ENCODE measurements around the gene RGS6. TPM values are rescaled to one million over a fixed set of nuclear protein-coding genes. Genes with fewer than 3 reads are reported as not detected.

The RGS6 gene
- total and polyA plus RNA-seq, 2 experiments from 2014 or later: 0.86 to 0.95 TPM

DNA sequence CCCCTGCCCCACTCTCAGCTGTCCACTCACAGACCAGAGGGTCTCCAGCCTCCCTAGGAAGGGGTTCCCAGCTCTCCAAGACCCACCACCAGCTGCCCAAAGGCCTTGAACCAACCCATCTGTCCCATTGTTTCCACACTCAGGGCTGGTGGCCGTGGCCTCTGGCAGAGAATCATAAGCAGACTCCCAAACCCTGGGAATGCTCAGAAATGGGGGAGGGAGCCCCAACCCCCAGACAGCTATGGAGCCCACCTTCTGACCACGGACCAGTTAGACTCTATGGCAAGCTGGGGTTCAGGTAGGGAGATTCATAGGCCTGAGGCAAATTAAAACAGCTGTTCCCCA is 681.7 kb downstream of the RGS6 start:
- Histone ChIP-seq H3K36me3 (no peaks in the 10 kb centered on the region), H3K27ac (peak overlapping the region; percentile 85), H3K9me3 (ENCODE audit: low read depth) (no peaks in the 10 kb centered on the region), H3K27me3 (no peaks in the 10 kb centered on the region), H3K4me1 (ENCODE audit: low read depth) (peaks cover 40% of the 10 kb centered on the region), H3K4me3 (no peak overlapping the region)
- TF ChIP-seq, protein P1, sequence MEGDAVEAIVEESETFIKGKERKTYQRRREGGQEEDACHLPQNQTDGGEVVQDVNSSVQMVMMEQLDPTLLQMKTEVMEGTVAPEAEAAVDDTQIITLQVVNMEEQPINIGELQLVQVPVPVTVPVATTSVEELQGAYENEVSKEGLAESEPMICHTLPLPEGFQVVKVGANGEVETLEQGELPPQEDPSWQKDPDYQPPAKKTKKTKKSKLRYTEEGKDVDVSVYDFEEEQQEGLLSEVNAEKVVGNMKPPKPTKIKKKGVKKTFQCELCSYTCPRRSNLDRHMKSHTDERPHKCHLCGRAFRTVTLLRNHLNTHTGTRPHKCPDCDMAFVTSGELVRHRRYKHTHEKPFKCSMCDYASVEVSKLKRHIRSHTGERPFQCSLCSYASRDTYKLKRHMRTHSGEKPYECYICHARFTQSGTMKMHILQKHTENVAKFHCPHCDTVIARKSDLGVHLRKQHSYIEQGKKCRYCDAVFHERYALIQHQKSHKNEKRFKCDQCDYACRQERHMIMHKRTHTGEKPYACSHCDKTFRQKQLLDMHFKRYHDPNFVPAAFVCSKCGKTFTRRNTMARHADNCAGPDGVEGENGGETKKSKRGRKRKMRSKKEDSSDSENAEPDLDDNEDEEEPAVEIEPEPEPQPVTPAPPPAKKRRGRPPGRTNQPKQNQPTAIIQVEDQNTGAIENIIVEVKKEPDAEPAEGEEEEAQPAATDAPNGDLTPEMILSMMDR (IDR thresholded peaks at IDR 0.05; ENCODE audit: low read depth, low read length): no peak
- DNase-seq (ENCODE audit: low read depth in 1 of 2, low spot score in 1 of 2): no peak

DNA sequence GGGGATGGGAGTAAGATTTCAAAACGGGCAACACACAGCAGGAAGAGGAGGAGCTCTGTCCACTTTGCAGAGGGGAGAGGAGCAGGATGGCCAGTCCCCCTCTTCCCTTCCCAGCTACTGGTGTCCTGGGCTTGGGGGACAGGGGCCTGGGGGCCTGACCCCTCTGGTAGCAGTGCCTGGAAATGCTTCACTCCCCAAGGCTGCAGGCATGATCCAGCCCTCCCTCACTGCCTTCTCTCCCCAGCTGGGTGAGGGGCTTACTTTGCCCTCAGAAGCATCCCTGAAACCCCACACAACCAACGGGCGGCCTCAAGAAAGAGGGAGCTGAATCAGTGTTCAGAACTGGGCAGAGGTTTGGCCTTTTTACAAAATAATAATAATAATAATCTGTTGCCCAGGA is 682.1 kb downstream of the RGS6 start:
- H3K27ac ChIP-seq: peak overlapping the region; percentile 49
- TF ChIP-seq, protein P1 (IDR thresholded peaks at IDR 0.05; ENCODE audit: low read depth, low read length): no peak
- no peak for DNase-seq (ENCODE audit: low read depth in 1 of 2, low spot score in 1 of 2)
- H3K27me3 ChIP-seq: no peaks in the 10 kb centered on the region
- H3K9me3 ChIP-seq (ENCODE audit: low read depth): no peaks in the 10 kb centered on the region
- no peak overlapping the region for H3K4me3 ChIP-seq
- peaks cover 40% of the 10 kb centered on the region for H3K4me1 ChIP-seq (ENCODE audit: low read depth)
- H3K36me3 ChIP-seq: no peaks in the 10 kb centered on the region

DNA sequence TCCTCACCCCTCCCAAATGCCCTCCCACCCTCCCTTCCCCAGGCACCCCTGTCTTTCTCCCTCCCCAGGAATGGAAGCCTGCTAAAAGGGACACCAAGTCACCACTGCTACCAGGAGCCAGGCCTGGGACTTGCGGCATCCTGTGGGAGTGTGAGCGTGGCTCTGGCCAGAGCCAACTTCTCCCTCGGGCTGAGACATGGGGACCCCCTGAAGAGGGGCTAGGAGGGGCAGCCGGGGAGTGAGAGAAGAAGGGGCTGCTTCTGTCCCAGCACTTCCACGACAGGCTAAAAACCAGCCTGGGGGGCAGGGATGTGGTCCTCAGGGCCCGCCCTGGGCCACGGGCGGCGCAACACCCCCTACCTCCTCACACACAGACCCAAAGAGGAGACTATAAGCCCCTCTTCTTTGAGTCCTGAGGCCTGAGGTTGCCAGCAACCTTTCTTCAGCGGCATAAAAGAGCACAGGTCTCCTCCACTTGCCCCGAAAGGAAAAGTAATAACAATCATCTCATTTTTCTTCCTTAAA is 682.7 kb downstream of the RGS6 start:
- TF ChIP-seq, protein P1 (IDR thresholded peaks at IDR 0.05; ENCODE audit: low read depth, low read length): no peak
- Histone ChIP-seq H3K36me3 (no peaks in the 10 kb centered on the region), H3K27ac (no peak overlapping the region), H3K4me3 (no peak overlapping the region), H3K27me3 (no peaks in the 10 kb centered on the region), H3K9me3 (ENCODE audit: low read depth) (no peaks in the 10 kb centered on the region), H3K4me1 (ENCODE audit: low read depth) (peaks cover 40% of the 10 kb centered on the region)
- no peak for DNase-seq (ENCODE audit: low read depth in 1 of 2, low spot score in 1 of 2)

DNA sequence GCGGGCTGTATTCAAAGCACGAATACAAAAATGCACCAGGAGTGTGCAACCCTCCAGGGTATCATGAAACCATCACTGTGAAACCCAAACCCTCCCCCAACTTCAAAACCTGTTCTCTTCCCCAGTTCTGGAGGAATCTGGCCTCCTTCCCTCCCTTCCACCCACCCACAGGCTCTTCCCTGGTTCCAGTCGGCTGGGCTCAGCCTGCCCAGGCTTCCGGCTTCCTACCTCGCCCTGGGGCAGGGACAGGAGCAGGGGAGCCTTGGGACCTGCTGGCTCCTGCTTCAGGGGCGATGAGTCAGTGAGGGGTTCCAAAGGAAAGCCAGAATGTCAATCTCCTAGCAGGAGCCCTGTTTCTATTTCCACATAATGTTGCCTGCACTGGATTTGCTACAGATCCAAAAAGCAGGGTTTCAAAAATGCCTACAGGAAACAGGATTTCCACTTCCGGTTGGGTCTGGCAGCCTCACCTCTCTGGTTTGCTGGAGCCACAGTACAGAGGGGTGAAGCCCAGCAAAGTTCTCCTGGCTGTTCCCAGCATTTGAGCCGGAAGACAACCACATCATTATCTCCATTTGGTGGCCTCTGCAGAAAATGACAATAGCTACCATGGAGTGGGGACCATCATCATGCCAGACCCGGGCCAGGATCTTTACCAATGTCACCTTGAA is 683.4 kb downstream of the RGS6 start:
- H3K4me1 ChIP-seq (ENCODE audit: low read depth): peaks cover 40% of the 10 kb centered on the region
- H3K36me3 ChIP-seq: no peaks in the 10 kb centered on the region
- no peak overlapping the region for H3K4me3 ChIP-seq
- no peaks in the 10 kb centered on the region for H3K27me3 ChIP-seq
- H3K27ac ChIP-seq: no peak overlapping the region
- no peaks in the 10 kb centered on the region for H3K9me3 ChIP-seq (ENCODE audit: low read depth)
- TF ChIP-seq, protein P1 (IDR thresholded peaks at IDR 0.05; ENCODE audit: low read depth, low read length): no peak
- peak in 1 of 2 donors; percentile 60 for DNase-seq (ENCODE audit: low read depth in 1 of 2, low spot score in 1 of 2)

Data from cardiac muscle cell (in vitro differentiated cells and primary cell).